HG03060 (cell line): Measurements from ENCODE around the gene SENP8.

Experiments
- ATAC-seq: cut with Tn5 transposase; IDR thresholded peaks from one replicate; pipeline ENCODE4 v1.9.1; 2021; ENCODE audit warnings: low read depth, moderate number of reproducible peaks; ENCODE audit not compliant: unreplicated experiment

SENP8 gene

GRCh38 chr15:72173864-72174550 lies 55.8 kb downstream of the SENP8 start:
- ATAC-seq, result no peak

GRCh38 chr15:72174551-72175165 lies 56.5 kb downstream of the SENP8 start:
- no peak for ATAC-seq

- ATAC-seq, result no peak
These were observed 57.2 kb downstream of the SENP8 start for GRCh38 chr15:72175186-72176044.

- no peak for ATAC-seq
These were observed 58.0 kb downstream of the SENP8 start for GRCh38 chr15:72176159-72176558.

- ATAC-seq, result no peak
These were observed 58.5 kb downstream of the SENP8 start for GRCh38 chr15:72176743-72177142.

- ATAC-seq, result no peak
These were observed 60.9 kb downstream of the SENP8 start for GRCh38 chr15:72178976-72179585.

- ATAC-seq, result no peak
These were observed 61.9 kb downstream of the SENP8 start for GRCh38 chr15:72179950-72180581.

- no peak for ATAC-seq
These were observed 62.6 kb downstream of the SENP8 start for GRCh38 chr15:72180761-72181324.

GRCh38 chr15:72182244-72182643 lies 64.0 kb downstream of the SENP8 start:
- ATAC-seq, result no peak

- ATAC-seq, result no peak
These were observed 64.5 kb downstream of the SENP8 start for GRCh38 chr15:72182673-72183072.

GRCh38 chr15:72183781-72184164 lies 65.6 kb downstream of the SENP8 start:
- ATAC-seq, result no peak

- ATAC-seq, result no peak
These were observed 66.1 kb downstream of the SENP8 start for GRCh38 chr15:72184165-72184811.

GRCh38 chr15:72189250-72189902 lies 71.2 kb downstream of the SENP8 start:
- no peak for ATAC-seq

- ATAC-seq, result no peak
These were observed 74.2 kb downstream of the SENP8 start for GRCh38 chr15:72192416-72192815.
